Epithelial cell of esophagus (primary cell): ENCODE data around the gene AUTS2.
A peak's percentile ranks its signal among the peaks of the same experiment; 100 is the strongest.

ENCODE experiments used
- DNase-seq: peaks from one replicate; pipeline ENCODE4 v3.0.0; 2010; ENCODE audit warnings: low read depth
- H3K4me3 ChIP-seq: 2 replicates; pipeline ENCODE4 v1.5.1; 2011; ENCODE audit warnings: mild to moderate bottlenecking, low read length, control low read depth
- CTCF ChIP-seq: IDR thresholded peaks from 2 replicates; pipeline ENCODE4 v1.5.1; 2011; ENCODE audit warnings: low read depth, mild to moderate bottlenecking, low read length, control low read depth, inconsistent platforms; ENCODE audit not compliant: insufficient read depth; ENCODE audit errors: missing control alignments

Gene AUTS2

GRCh38 chr7:70494225-70495032, 896.2 kb downstream of the AUTS2 start:
- no peak for TF ChIP-seq CTCF
- no peak for DNase-seq
- no peak overlapping the region for H3K4me3 ChIP-seq

GRCh38 chr7:70495033-70495376, 896.7 kb downstream of the AUTS2 start:
- no peak for TF ChIP-seq CTCF
- no peak overlapping the region for H3K4me3 ChIP-seq
- no peak for DNase-seq

- no peak overlapping the region for H3K4me3 ChIP-seq
- peak; percentile 37 for DNase-seq
- no peak for TF ChIP-seq CTCF
These were observed 899.5 kb downstream of the AUTS2 start for GRCh38 chr7:70497793-70498192.

GRCh38 chr7:70498232-70498992, 900.1 kb downstream of the AUTS2 start:
- no peak overlapping the region for H3K4me3 ChIP-seq
- no peak for TF ChIP-seq CTCF
- DNase-seq: peak; percentile 77

- no peak for TF ChIP-seq CTCF
- no peak overlapping the region for H3K4me3 ChIP-seq
- DNase-seq: no peak
These were observed 902.0 kb downstream of the AUTS2 start for GRCh38 chr7:70500261-70500660.

- no peak for TF ChIP-seq CTCF
- no peak overlapping the region for H3K4me3 ChIP-seq
- no peak for DNase-seq
These were observed 904.0 kb downstream of the AUTS2 start for GRCh38 chr7:70502117-70502863.
